PC-9 (cell line): ENCODE measurements around the gene KDM5A.

Experiments
- CTCF ChIP-seq: fragments of 200-600 bp; sonication (generic); conservative IDR thresholded peaks from 2 replicates; pipeline ENCODE4 v1.6.1; 2017; ENCODE audit warnings: mixed run types, antibody characterized with exemption, mild to moderate bottlenecking, moderate library complexity
- EZH2 ChIP-seq: fragments of 200-600 bp; sonication (generic); IDR thresholded peaks from 2 replicates; pipeline ENCODE4 v1.8.0; 2017; ENCODE audit warnings: antibody characterized with exemption, low read depth

- TF ChIP-seq CTCF (no peak), EZH2 (no peak)
These were observed 154.2 kb downstream of the KDM5A start for GRCh38 chr12:234891-235415.
